NCI-H526 treated with DMSO at 0.1 percent for 48 hours (cell line): ENCODE data around the gene CSE1L.
"Not testable (repeated sequence)": the region's sequence is repeated elsewhere in the genome, so short reads cannot be mapped to it uniquely, and the experiment has no call there.

Experiments
- DNase-seq: peaks from one replicate; lab custom pipeline; 2025; lab: John Stamatoyannopoulos, UW

Gene CSE1L, protein sequence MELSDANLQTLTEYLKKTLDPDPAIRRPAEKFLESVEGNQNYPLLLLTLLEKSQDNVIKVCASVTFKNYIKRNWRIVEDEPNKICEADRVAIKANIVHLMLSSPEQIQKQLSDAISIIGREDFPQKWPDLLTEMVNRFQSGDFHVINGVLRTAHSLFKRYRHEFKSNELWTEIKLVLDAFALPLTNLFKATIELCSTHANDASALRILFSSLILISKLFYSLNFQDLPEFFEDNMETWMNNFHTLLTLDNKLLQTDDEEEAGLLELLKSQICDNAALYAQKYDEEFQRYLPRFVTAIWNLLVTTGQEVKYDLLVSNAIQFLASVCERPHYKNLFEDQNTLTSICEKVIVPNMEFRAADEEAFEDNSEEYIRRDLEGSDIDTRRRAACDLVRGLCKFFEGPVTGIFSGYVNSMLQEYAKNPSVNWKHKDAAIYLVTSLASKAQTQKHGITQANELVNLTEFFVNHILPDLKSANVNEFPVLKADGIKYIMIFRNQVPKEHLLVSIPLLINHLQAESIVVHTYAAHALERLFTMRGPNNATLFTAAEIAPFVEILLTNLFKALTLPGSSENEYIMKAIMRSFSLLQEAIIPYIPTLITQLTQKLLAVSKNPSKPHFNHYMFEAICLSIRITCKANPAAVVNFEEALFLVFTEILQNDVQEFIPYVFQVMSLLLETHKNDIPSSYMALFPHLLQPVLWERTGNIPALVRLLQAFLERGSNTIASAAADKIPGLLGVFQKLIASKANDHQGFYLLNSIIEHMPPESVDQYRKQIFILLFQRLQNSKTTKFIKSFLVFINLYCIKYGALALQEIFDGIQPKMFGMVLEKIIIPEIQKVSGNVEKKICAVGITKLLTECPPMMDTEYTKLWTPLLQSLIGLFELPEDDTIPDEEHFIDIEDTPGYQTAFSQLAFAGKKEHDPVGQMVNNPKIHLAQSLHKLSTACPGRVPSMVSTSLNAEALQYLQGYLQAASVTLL

DNA sequence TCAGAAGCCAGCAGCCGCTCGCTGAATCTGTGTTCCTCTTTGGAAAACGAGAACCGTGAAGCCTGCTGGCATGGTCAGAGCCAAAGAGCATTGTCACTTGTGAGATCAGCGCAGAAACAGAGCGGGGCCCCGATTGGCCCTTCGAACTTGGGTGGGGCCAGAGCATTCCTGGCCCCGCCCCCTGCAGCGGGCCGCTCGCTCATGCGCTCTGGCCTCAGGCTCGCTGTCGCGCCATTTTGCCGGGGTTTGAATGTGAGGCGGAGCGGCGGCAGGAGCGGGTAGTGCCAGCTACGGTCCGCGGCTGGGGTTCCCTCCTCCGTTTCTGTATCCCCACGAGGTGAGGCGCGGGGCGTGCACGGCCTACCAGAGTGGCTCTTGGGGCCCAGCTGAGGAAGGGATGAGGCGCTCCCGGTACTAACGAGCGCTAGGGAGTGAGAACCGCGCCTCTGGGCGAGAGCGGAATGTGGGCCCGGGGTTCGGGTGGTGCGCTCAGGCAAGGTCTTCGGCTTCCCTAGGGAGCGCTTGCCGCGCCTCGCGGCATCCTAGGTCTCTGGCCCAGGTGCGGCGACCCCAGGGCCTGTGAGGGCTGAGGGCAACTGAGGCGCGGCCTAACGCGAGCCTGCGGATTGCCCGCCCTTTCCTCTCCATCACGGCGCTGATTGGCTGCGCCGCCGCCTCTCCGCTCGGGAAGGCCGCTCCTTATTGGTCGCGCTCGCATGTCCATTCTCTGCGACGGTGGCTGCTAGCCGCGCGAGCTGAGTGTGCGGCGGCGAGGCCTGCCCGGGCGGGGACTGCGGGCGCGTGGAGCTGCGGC is at the start of gene CSE1L:
Gene CSE1L, plus strand, starts transcription at position 226 of the 814 bp plus-strand sequence. CDS start 12,152 bp downstream, outside the sequence.
- DNase-seq = peak; percentile 94

DNA sequence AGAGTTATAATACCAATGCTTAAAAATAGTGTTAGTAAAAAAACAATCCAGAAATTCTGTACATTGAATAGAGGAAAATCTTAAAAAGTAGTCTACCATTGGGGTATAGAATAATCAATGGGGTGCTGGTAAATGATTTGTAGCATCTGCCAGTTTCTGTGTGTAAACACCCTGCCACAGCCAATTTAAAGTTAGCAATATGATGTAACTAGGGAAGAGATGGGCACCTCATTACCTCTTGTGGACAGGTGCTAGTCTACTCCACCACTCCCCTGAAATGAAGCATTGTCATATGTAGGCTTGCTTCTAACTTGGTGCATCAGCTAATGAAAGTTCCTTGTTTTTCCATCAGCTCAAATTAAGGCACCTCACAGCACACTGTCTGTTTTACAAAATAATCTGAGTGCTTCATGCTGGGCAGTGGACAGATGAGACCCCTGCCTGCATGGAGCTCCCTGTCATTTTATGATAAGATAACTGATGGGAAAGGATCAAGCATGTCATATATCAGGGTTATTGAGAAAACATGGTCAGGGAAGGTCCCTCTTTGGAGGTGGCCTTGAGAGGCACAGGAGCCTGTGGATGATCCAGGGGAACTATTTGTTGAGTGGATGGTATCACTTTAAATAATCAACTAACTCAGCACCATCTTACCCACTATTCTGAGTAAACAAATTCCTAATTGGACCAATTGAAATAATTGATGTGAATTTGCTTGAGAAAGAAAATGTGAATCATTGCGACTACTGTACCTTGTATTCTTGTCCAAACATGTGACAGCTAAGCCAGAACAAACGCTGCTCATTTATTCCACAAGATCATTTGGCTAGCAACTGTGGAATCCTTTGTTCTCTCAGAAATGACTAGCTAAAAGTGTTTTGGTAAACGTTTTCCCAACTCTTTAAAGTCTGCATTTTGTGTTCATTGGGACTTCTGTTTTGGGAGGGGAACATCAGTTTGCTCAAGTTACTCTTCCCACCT is 45.9 kb upstream of the CSE1L start:
- DNase-seq = no peak

DNA sequence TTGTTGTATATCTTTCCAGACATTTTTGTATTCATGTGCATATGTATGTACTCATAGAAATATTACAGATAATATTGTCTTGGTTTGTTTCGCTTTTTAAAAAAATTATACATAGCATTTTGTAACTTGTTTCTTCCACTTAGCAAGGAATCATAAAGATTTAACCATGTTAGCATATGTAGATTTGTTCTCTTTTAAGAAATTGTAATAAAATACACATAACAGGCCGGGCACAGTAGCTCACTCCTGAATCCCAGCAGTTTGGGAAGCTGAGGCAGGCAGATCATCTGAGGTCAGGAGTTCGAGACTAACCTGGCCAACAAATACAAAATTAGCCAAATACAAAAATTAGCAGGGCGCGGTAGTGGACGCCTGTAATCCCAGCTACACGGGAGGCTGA is 44.4 kb upstream of the CSE1L start:
- no peak for DNase-seq

DNA sequence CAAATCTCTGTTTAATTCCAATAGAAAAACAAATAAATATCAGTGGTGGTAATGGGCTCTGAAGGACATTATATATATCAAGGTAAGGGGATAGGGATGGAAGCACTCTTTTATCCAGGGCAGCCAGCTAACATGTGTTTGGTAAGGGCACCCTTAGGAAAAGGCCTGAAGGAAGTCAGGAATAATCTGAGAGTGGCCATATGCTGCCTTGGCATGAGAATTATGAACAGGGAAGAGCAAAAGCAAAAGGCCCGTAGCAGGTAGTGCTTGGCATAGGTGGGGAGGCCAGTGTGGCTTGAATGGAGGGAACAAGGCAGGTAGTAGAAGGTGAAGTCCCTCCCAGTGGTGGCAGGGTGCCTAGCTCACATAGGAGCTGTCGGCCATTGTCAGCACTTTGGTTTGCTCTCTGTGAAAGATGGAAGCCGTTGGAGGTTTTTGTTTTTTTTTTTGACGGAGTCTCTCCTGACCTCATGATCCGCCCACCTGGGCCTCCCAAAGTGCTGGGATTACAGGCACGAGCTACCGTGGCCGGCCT is 39.6 kb upstream of the CSE1L start:
- no peak for DNase-seq

DNA sequence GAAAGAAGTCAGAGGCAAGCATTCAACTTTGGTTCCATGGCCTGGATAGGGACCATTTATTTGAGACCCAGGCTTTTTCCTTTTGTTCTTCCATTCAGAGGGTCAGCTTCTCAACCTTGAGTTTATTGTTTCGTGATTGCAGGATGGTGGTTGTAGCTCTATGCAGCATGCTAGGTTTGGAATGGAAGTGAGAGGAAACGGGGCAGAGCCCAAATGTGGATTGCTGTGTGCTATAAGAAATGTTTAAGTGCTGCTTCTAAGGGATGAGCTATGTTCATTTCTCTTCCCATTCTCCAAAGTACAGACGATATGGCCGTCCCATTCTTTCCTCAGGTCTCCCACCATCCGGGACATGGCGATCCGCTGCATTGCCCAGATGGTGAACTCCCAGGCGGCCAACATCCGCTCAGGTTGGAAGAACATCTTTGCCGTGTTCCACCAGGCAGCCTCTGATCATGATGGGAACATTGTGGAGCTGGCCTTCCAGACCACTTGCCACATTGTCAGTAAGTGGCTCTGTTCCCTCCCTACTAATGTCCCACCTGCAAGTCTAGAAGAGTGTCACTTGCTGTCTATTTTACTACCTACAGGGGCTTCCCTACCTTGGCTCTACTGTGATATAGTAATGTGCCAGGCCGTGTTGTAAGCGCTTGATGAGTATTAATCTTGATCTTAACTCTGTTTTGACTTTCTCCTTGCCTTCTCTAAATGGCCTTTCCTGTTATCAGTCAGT is 36.0 kb upstream of the CSE1L start:
- DNase-seq = no peak

DNA sequence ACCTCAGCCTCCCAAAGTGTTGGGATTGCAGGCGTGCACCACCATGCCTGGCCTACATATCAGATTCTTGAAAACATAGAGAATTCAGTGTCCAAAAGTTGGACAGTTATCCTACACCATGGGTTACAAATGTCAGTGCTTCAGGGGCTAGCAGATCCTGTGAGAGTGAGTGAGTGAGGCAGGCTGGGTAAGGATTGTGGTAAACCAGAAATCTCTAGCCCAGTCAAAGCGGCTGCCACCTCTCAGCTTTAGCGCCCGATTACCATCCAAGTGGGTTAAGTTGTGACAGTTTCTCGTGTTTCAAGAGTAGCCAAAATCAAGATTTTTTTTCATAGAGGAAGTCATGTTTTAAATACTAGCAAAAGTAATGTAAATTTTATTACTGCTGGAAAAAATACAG is 21.9 kb upstream of the CSE1L start:
- no peak for DNase-seq

DNA sequence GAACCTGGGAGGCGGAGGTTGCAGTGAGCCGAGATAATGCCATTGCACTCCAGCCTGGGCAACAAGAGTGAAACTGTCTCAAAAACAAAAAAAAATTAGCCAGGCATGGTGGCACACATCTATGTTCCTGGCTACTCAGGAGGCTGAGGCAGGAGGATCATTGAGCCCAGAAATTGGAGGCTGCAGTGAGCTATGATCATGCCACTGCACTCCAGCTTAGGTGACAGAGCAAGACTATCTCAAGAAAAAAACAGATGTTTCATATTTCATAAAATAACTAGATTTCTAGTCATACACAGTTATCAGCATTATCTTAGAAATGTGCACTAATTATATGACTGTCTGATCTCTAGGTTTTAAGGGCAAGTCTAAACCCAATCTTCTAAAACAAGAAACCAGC is 17.9 kb upstream of the CSE1L start:
- not testable (repeated sequence) for DNase-seq

DNA sequence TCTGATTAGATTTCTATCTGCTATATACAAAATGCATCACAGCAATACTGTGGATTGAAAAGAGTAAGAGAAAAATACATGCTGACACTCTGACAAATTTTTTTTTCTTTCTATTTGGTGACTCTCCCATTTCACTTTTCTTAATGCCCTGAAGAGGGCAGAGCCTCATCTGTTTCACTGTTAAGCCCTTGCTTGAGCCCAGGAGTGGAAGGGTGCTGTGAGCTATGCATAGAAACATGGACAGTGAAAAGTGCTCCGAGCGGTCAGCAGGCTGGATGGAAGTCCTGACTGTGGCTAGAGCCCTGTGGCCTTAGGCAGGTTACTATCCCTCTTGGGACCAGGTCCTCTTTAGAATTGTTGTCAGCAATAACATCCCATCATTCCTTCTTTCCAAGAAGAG is 17.4 kb upstream of the CSE1L start:
- no peak for DNase-seq

DNA sequence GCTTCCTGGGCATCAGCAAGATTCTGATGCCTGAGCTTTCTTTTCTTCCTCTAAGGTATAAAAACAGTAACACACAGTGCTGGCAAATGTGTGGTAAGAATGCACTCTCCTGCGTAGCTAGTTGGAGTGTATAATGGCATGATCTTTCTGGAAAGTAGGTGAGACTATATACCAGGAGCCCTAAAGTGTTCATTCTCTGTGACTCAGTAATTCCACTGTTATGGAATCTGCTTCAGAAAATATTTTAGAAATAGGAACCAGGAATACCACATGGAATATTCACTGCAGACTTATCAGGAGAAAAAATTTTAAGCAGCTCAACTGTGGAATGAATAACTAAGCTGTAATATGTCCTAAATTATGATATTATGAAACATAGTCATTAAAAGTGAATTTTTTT is 16.9 kb upstream of the CSE1L start:
- no peak for DNase-seq

DNA sequence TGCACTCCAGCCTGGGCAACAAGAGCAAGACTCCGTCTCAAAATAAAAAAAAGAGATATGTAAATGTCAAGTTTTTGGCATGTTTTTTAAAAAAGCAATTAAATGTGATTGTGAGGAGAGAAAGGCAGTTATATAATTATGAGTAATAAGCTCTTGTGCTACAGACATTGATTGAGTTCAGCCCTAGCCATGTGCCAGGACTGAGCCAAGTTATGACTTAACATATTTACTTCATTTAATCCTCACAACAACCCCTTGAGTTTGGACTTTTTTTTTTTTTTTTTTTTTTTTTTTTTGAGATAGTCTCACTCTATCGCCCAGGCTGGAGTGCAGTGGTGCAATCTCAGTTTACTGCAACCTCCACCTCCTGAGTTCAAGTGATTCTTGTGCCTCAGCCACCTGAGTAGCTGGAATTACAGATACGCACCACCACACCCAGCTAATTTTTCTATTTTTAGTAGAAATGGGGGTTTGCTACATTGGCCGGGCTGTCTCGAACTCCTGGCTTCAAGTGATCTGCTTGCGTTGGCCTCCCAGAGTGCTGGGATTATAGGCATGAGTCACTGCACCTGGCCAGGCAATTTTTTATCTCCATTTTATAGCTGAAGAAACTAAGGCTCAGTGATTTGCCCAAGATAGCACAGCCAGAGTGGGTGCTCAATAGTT is 15.0 kb upstream of the CSE1L start:
- no peak for DNase-seq

DNA sequence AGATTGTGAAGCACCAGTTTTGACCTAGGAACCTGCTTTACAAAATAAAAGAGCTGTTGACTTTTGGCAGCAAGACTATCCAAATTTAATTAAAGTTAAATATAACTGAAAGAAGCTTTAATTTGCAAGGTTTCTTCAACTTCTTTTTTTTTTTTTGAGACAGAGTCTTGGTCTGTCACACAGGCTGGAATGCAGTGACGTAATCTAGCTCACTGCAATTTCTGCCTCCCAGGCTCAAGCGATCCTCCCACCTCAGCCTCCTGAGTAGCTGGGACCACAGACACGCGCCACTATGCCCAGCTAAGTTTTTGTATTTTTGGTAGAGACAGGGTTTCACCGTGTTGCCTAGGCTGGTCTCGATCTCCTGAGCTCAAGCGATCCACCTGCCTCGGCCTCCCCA is 13.7 kb upstream of the CSE1L start:
- DNase-seq = no peak

DNA sequence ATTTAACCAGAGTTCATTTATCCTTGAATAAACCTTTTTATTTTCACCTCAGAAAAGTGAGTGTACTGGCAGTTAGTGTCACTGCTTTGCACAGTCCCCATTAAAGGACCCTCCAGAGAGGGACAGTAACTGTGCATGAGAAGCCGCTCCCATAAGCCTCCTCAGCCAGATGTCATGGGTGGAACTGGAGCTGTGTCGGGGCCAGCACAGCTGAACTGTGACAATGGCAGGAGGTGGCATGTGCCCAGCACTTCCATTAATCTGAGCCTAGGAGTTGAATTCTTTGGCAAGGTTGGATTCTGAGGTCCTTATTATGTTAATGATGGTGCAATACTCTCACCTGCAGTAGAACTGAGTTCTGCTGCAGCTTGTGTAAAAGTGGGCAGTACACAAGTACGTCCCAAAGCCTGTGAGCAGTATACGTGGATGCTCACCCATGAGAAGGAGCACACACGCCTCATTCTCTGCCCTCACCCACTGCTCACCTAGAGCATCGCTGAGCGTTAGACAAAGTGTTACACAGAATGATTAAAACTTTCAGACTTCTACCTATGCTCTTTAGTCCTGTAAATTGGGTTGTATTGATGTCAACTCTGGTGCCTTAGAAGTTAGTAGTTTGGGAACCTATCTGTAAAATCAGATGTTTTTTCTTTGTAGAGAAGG is 11.9 kb upstream of the CSE1L start:
- no peak for DNase-seq

DNA sequence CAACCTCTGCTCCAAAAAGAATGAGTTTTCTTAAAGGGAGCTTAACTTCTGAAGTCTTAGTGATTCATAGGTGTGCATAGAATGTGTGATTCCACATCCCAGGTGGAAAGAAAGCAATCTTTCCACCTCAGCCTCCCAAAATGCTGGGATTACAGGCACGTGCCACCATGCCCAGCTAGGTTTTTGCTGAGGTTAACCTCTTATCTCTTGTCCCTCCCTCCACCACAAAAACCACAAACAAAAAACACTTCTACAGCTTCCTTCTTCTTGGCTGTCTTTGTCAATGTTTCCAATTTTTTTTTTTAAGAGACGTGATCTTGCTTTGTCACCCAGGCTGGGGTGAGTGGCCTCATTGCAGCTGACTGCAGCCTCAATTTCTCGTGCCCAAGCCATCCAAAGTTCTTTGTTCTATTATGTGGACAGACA is 8.1 kb upstream of the CSE1L start:
- DNase-seq = no peak

DNA sequence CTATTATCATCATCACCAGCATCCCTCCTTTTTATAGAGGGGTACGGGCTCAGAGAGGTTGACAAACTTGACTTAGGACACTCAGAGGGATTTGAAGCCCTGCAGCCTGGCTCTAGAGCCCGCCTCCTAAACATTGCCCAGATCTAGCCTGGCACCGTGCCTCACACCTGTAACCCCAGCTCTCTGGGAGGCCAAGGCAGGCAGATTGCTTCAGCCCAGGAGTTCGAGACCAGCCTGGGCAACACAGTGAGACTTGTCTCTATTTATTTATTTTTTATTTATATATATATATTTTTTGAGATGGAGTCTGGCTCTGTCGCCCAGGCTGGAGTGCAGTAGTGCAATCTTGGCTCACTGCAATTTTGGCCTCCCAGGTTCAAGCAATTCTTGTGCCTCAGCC is 6.3 kb upstream of the CSE1L start:
- no peak for DNase-seq

DNA sequence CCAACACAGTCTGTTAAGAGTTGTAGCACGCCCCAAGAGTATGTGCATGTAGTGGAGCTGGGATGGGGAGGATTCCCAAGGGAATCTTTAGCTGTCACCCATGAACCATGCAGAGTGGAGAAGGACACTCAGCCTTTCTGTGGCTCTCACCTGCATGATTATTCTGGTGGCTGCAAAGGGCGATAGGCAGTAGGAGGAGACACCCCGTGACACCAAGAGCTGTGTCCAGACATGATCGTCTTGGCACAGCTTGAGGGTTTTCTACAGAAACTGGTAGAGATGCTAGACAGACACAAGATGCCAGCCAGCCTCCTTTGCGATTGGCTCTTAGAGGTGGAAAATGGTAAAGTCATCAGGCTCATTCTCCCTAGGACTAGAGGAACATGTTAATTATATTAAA is 3.1 kb upstream of the CSE1L start:
- DNase-seq = no peak

DNA sequence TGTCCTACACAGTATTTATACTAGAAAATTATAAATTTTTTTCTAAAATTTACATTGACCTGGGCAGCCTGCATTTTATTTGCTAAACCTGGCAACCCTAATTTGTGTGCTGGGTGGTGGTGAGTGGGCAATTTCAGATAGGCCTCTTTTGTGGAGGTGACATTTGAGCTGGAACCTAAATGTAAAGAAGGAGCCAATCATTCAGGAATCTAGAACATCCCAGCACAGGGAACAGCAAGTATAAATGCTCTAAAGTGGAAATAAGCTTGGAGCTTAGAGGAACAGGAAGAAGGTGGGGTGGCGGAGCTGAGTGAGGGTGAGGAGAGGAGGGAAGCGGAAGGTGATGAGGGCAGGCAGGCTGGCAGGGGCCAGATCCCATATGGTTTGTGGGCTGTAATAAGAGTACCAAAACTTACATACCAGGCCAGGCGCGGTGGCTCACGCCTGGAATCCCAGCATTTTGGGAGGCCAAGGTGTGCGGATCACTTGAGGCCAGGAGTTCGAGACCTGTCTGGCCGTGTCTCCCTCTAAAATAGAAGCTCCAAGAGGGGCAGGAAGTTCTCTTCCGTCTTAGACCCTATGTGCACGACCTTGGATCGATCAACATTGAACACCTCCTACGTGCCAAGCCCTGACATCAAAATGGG is 549 bp upstream of the CSE1L start:
- DNase-seq = no peak

DNA sequence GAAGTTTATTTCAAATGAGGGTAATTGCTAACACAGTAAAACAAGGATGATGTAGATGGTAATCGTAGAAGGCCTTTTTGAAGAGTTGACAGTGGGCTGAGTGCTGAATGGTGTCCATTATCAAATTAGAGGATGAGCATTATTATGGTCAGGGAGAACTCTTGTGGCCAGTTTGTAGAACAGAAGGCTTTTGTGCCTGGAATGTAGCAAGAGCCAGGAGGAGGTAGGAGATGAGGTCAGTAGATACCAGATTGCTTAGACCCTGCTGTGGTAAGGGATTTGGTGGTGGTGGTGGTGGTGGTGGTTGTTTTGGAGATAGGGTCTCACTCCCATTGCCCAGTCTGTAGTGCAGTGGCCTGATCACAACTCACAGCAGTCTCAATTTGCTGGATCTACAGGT is 6.2 kb downstream of the CSE1L start:
- DNase-seq = no peak

DNA sequence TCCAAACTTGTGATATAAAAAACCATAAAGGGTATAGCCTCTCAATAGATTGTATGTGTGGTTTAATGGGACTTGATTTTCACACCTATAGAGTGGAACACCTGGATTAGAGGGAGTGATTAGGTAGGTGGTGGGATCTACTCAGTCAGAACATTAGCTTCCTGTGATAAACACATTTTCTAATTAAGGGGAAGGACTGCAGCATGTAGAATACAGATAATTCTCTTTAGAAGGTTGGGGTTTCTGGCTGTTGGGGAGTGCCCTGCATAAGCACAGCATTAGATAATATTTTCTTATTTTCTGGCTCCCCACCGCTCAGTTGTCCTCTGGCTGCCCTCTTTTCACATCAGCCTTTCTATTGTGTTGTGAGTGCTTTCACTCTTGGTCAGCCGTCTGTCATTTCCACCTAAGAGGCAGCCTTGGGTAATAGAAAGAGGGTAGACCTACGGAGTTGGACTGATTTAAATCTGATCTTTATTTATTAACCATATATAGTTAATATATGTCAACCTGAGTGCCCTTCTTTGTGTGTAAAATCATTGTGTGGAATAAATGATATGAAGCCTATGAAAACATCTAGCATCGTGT is 8.0 kb downstream of the CSE1L start:
- no peak for DNase-seq
